ENCODE results near the gene ATP8B3.
"Not testable (repeated sequence)": the region's sequence is repeated elsewhere in the genome, so short reads cannot be mapped to it uniquely, and the experiment has no call there.

Gene ATP8B3

GRCh38 chr19:1766800-1767352, 45.2 kb downstream of the ATP8B3 start:
- no peak for DNase-seq

GRCh38 chr19:1765904-1766799, 45.9 kb downstream of the ATP8B3 start:
- no peak for DNase-seq

- no peak for DNase-seq
Measured at GRCh38 chr19:1765232-1765903, 46.7 kb downstream of the ATP8B3 start.

GRCh38 chr19:1764729-1765128, 47.3 kb downstream of the ATP8B3 start:
- no peak for DNase-seq

GRCh38 chr19:1763648-1764639, 48.1 kb downstream of the ATP8B3 start:
- peak; percentile 29 for DNase-seq

GRCh38 chr19:1762243-1763117, 49.6 kb downstream of the ATP8B3 start:
- no peak for DNase-seq

GRCh38 chr19:1761528-1762242, 50.4 kb downstream of the ATP8B3 start:
- DNase-seq, result no peak

GRCh38 chr19:1760786-1761527, 51.1 kb downstream of the ATP8B3 start:
- not testable (repeated sequence) for DNase-seq

- no peak for DNase-seq
Measured at GRCh38 chr19:1760020-1760419, 52.1 kb downstream of the ATP8B3 start.

GRCh38 chr19:1758959-1759903, 52.8 kb downstream of the ATP8B3 start:
- DNase-seq, result no peak

GRCh38 chr19:1758231-1758577, 53.9 kb downstream of the ATP8B3 start:
- DNase-seq, result no peak

- DNase-seq, result no peak
Measured at GRCh38 chr19:1757468-1758230, 54.4 kb downstream of the ATP8B3 start.

GRCh38 chr19:1756705-1757465, 55.2 kb downstream of the ATP8B3 start:
- DNase-seq, result no peak

GRCh38 chr19:1756264-1756663, 55.8 kb downstream of the ATP8B3 start:
- no peak for DNase-seq

GRCh38 chr19:1755467-1756171, 56.5 kb downstream of the ATP8B3 start:
- DNase-seq, result no peak

GRCh38 chr19:1754636-1755466, 57.2 kb downstream of the ATP8B3 start:
- no peak for DNase-seq
